ENCODE measurements around the gene THADA.
"Not testable (repeated sequence)": the region's sequence is repeated elsewhere in the genome, so short reads cannot be mapped to it uniquely, and the experiment has no call there.

Gene THADA

GRCh38 chr2:43410055-43410604 is 185.7 kb downstream of the THADA start:
- DNase-seq: no peak

- no peak for DNase-seq
Observed at GRCh38 chr2:43408407-43409160, 187.3 kb downstream of the THADA start.

GRCh38 chr2:43407935-43408334 is 187.9 kb downstream of the THADA start:
- DNase-seq: no peak

- DNase-seq: no peak
Observed at GRCh38 chr2:43406651-43407279, 189.1 kb downstream of the THADA start.

GRCh38 chr2:43405829-43406228 is 190.0 kb downstream of the THADA start:
- DNase-seq: no peak

- DNase-seq: no peak
Observed at GRCh38 chr2:43402452-43402937, 193.3 kb downstream of the THADA start.

- DNase-seq: no peak
Observed at GRCh38 chr2:43402002-43402401, 193.8 kb downstream of the THADA start.

GRCh38 chr2:43400508-43400907 is 195.3 kb downstream of the THADA start:
- DNase-seq: no peak

- DNase-seq: no peak
Observed at GRCh38 chr2:43399515-43400264, 196.1 kb downstream of the THADA start.

GRCh38 chr2:43399098-43399497 is 196.7 kb downstream of the THADA start:
- DNase-seq: no peak

- DNase-seq: no peak
Observed at GRCh38 chr2:43397821-43398220, 198.0 kb downstream of the THADA start.

- no peak for DNase-seq
Observed at GRCh38 chr2:43397411-43397810, 198.4 kb downstream of the THADA start.

GRCh38 chr2:43396344-43396743 is 199.5 kb downstream of the THADA start:
- DNase-seq: not testable (repeated sequence)

GRCh38 chr2:43393918-43394317 is 201.9 kb downstream of the THADA start:
- no peak for DNase-seq

GRCh38 chr2:43391878-43392215 is 204.0 kb downstream of the THADA start:
- DNase-seq: no peak

- no peak for DNase-seq
Observed at GRCh38 chr2:43391201-43391877, 204.5 kb downstream of the THADA start.

- no peak for DNase-seq
Observed at GRCh38 chr2:43389581-43390466, 206.0 kb downstream of the THADA start.

- DNase-seq: no peak
Observed at GRCh38 chr2:43388371-43388770, 207.5 kb downstream of the THADA start.

GRCh38 chr2:43387092-43388062 is 208.5 kb downstream of the THADA start:
- no peak for DNase-seq

GRCh38 chr2:43386679-43387078 is 209.2 kb downstream of the THADA start:
- not testable (repeated sequence) for DNase-seq

- DNase-seq: no peak
Observed at GRCh38 chr2:43384143-43384542, 211.7 kb downstream of the THADA start.
